Measurements from ENCODE around the gene SMARCA2. TPM values are rescaled to one million over a fixed set of nuclear protein-coding genes. Genes with fewer than 3 reads are reported as not detected.

The SMARCA2 gene
- total and polyA plus RNA-seq, 2 donors (not counting 1 experiment from before 2014, with no cell fraction given) = 75.3 to 250 TPM

- Mint-ChIP-seq H3K4me3 (no peak overlapping the region), H3K27ac (peak overlapping the region; percentile 5), H3K27me3 (no peaks in the 10 kb centered on the region), H3K4me1 (peaks cover 64% of the 10 kb centered on the region), H3K9me3 (ENCODE audit: insufficient read depth) (peaks cover 5% of the 10 kb centered on the region)
- Histone ChIP-seq H2AFZ (ENCODE audit: insufficient read depth, low read depth, low read length, poor library complexity, severe bottlenecking) (no peak overlapping the region), H3K4me2 (replicated peaks; ENCODE audit: low read depth, low read length, poor library complexity, severe bottlenecking) (no peak overlapping the region), H3K4me1 (ENCODE audit: control insufficient read depth in 2 of 2, insufficient read depth in 2 of 2, low read length in 2 of 2) (peaks cover 19 to 22% of the 10 kb centered on the region in 2 donors), H3K27me3 (replicated peaks in 1 of 4; ENCODE audit: control extremely low read depth in 1 of 4, control insufficient read depth in 3 of 4, insufficient read depth in 4 of 4, low read length in 3 of 4) (no peaks in the 10 kb centered on the region), H4K20me1 (ENCODE audit: control insufficient read depth, insufficient read depth, low read length, poor library complexity, severe bottlenecking) (peaks cover 7% of the 10 kb centered on the region), H3K4me3 (ENCODE audit: control extremely low read depth in 1 of 5, extremely low read depth in 1 of 5, insufficient read depth in 1 of 5, low read depth in 2 of 5, low read length in 4 of 5) (no peak overlapping the region), H3K9ac (ENCODE audit: low read length) (no peak overlapping the region), H3K36me3 (replicated peaks in 1 of 2; ENCODE audit: control extremely low read depth in 1 of 2, control insufficient read depth in 1 of 2, extremely low read depth in 1 of 2, insufficient read depth in 2 of 2, low read length in 1 of 2) (peaks cover 0 to 5% of the 10 kb centered on the region in 2 experiments), H3K27ac (ENCODE audit: low read length in 2 of 2) (no peak overlapping the region), H3K79me2 (ENCODE audit: control insufficient read depth, insufficient read depth, low read length) (peaks cover 40% of the 10 kb centered on the region), H3K9me3 (ENCODE audit: control extremely low read depth in 1 of 3, control insufficient read depth in 2 of 3, insufficient read depth in 1 of 3, low read length in 2 of 3) (peaks cover 3 to 9% (median 3%) of the 10 kb centered on the region in 3 donors)
- ChIA-PET CTCF (no interaction called here), POLR2A (no interaction called here)
- 100% methylated on average over 1 of the region's 2 CpGs for WGBS (ENCODE audit: insufficient coverage)
- ATAC-seq (ENCODE audit: low read depth) (no peak), DNase-seq (no peak)
- TF ChIP-seq CTCF (IDR thresholded peaks at IDR 0.05) (no peak), EZH2 (IDR thresholded peaks at IDR 0.05; ENCODE audit: borderline replicate concordance, insufficient read depth, low read depth, low read length, poor library complexity, severe bottlenecking) (no peak)
- intact Hi-C loops (cut with micrococcal nuclease) = no loop called here
Observed at GRCh38 chr9:2153630-2154217, 138.6 kb downstream of the SMARCA2 start.

- Histone ChIP-seq H3K79me2 (ENCODE audit: control insufficient read depth, insufficient read depth, low read length) (peaks cover 47% of the 10 kb centered on the region), H4K20me1 (ENCODE audit: control insufficient read depth, insufficient read depth, low read length, poor library complexity, severe bottlenecking) (peaks cover 9% of the 10 kb centered on the region), H3K27me3 (replicated peaks in 1 of 4; ENCODE audit: control extremely low read depth in 1 of 4, control insufficient read depth in 3 of 4, insufficient read depth in 4 of 4, low read length in 3 of 4) (no peaks in the 10 kb centered on the region), H3K27ac (ENCODE audit: low read length in 2 of 2) (peak overlapping the region in 1 of 2 donors; percentile 31), H3K9me3 (ENCODE audit: control extremely low read depth in 1 of 3, control insufficient read depth in 2 of 3, insufficient read depth in 1 of 3, low read length in 2 of 3) (peaks cover 3 to 9% (median 3%) of the 10 kb centered on the region in 3 donors), H3K36me3 (replicated peaks in 1 of 2; ENCODE audit: control extremely low read depth in 1 of 2, control insufficient read depth in 1 of 2, extremely low read depth in 1 of 2, insufficient read depth in 2 of 2, low read length in 1 of 2) (peaks cover 0 to 5% of the 10 kb centered on the region in 2 experiments), H3K4me1 (ENCODE audit: control insufficient read depth in 2 of 2, insufficient read depth in 2 of 2, low read length in 2 of 2) (peaks cover 24 to 29% of the 10 kb centered on the region in 2 donors), H2AFZ (ENCODE audit: insufficient read depth, low read depth, low read length, poor library complexity, severe bottlenecking) (no peak overlapping the region), H3K9ac (ENCODE audit: low read length) (no peak overlapping the region), H3K4me3 (ENCODE audit: control extremely low read depth in 1 of 5, extremely low read depth in 1 of 5, insufficient read depth in 1 of 5, low read depth in 2 of 5, low read length in 4 of 5) (no peak overlapping the region), H3K4me2 (replicated peaks; ENCODE audit: low read depth, low read length, poor library complexity, severe bottlenecking) (no peak overlapping the region)
- Mint-ChIP-seq H3K27ac (peak overlapping the region; percentile 64), H3K9me3 (ENCODE audit: insufficient read depth) (peaks cover 5% of the 10 kb centered on the region), H3K4me1 (peaks cover 70% of the 10 kb centered on the region), H3K27me3 (no peaks in the 10 kb centered on the region), H3K4me3 (no peak overlapping the region)
- no peak for DNase-seq
- no peak for TF ChIP-seq EZH2 (IDR thresholded peaks at IDR 0.05; ENCODE audit: borderline replicate concordance, insufficient read depth, low read depth, low read length, poor library complexity, severe bottlenecking)
- no peak for TF ChIP-seq CTCF (IDR thresholded peaks at IDR 0.05)
- WGBS (ENCODE audit: insufficient coverage) = 67% methylated on average over 2 of the region's 3 CpGs
- ChIA-PET POLR2A (no interaction called here), CTCF (no interaction called here)
- no peak for ATAC-seq (ENCODE audit: low read depth)
- intact Hi-C loops (cut with micrococcal nuclease) = loop anchor here (5.0 kb wide), 1 partner anchor 137 kb away; the partner anchor contains the start of gene SMARCA2
Observed at GRCh38 chr9:2154731-2155130, 139.6 kb downstream of the SMARCA2 start.
